ENCODE results near the gene RBM23. TPM values are rescaled to one million over a fixed set of nuclear protein-coding genes. Genes with fewer than 3 reads are reported as not detected.

Gene RBM23
- total and polyA plus RNA-seq, 2 donors (not counting 3 experiments of a cell fraction or from before 2014, with no cell fraction given) = 67.7 to 68.9 TPM

GRCh38 chr14:22884738-22885523 lies 34.0 kb downstream of the RBM23 start:
- dilution Hi-C loops (cut with MboI; ENCODE audit: extremely low pct_ligation_motif_present, low sequenced_read_pairs) = no loop called here
- Histone ChIP-seq H2AFZ (ENCODE audit: low read depth, low read length) (no peak overlapping the region), H4K20me1 (replicated peaks; ENCODE audit: control insufficient read depth, extremely low read depth, insufficient read depth, low read length) (no peaks in the 10 kb centered on the region), H3K27me3 (ENCODE audit: control insufficient read depth in 2 of 2, insufficient read depth in 2 of 2, low read length in 2 of 2) (no peaks in the 10 kb centered on the region), H3K4me2 (ENCODE audit: insufficient read depth, low read length) (no peak overlapping the region), H3K4me3 (replicated peaks in 1 of 3; ENCODE audit: insufficient read depth in 1 of 3, low read depth in 1 of 3, low read length in 3 of 3) (no peak overlapping the region), H3K79me2 (ENCODE audit: control insufficient read depth, insufficient read depth, low read length) (no peaks in the 10 kb centered on the region), H3K9me3 (replicated peaks; ENCODE audit: control insufficient read depth, insufficient read depth, low read length) (no peaks in the 10 kb centered on the region), H3K9ac (replicated peaks; ENCODE audit: extremely low read depth, insufficient read depth, low read length) (no peak overlapping the region), H3K9me1 (replicated peaks; ENCODE audit: control insufficient read depth, extremely low read depth, insufficient read depth, low read length) (no peaks in the 10 kb centered on the region), H3K36me3 (ENCODE audit: control insufficient read depth in 2 of 2, extremely low read depth in 1 of 2, insufficient read depth in 2 of 2, low read length in 2 of 2) (no peaks in the 10 kb centered on the region), H3K27ac (ENCODE audit: insufficient read depth, low read depth, low read length) (no peak overlapping the region), H3K4me1 (ENCODE audit: control insufficient read depth, extremely low read depth, insufficient read depth, low read length) (no peaks in the 10 kb centered on the region)
- CTCF ChIA-PET = interaction anchor here (0.7 to 11.4 kb wide), 7 partner anchors 13 to 325 kb away, joined by 3 to 80 read pairs (median 4); partner anchors contain the start of gene LRP10
- FAIRE-seq (no peak), DNase-seq (ENCODE audit: low read depth, low spot score) (no peak)
- TF ChIP-seq FOS (IDR thresholded peaks at IDR 0.05; ENCODE audit: borderline replicate concordance, insufficient read depth, low read length) (no peak), POLR2A (IDR thresholded peaks at IDR 0.05; ENCODE audit: low read depth, low read length) (no peak), CTCF (IDR thresholded peaks at IDR 0.05; ENCODE audit: extremely low read depth in 1 of 2, insufficient read depth in 1 of 2, low read depth in 1 of 2, low read length in 2 of 2) (no peak), GATA2 (IDR thresholded peaks at IDR 0.05; ENCODE audit: insufficient read depth, insufficient read length, low read depth, low read length) (no peak), JUN (IDR thresholded peaks at IDR 0.05; ENCODE audit: borderline replicate concordance, insufficient read depth, insufficient read length, low read depth) (no peak), MYC (IDR thresholded peaks at IDR 0.05; ENCODE audit: low read depth, low read length) (no peak), EZH2 (IDR thresholded peaks at IDR 0.05; ENCODE audit: borderline replicate concordance, low read depth, low read length, severe bottlenecking) (no peak), POLR2AphosphoS5 (IDR thresholded peaks at IDR 0.05; ENCODE audit: insufficient read depth, low read depth, low read length) (no peak), MAX (IDR thresholded peaks at IDR 0.05; ENCODE audit: insufficient read depth, insufficient read length) (no peak)
- intact Hi-C loops (cut with micrococcal nuclease) = loop anchor here (1.0 kb wide), 1 partner anchor 13 kb away; no protein-coding TSS in a partner anchor
- BruUV-seq (replicated peaks) = no TSS peak
- POLR2A ChIA-PET = interaction anchor here (0.6 kb wide), 1 partner anchor 66 kb away, joined by 4 read pairs; no protein-coding TSS in a partner anchor

Measured in endothelial cell of umbilical vein (primary cell).